Neural cell (in vitro differentiated cells): ENCODE results near the gene MXRA7.
A peak's percentile ranks its signal among the peaks of the same experiment; 100 is the strongest.

ENCODE experiments used
- CTCF ChIP-seq: fragments of 450-650 bp; IDR thresholded peaks from 2 replicates; pipeline ENCODE4 v1.5.1; 2014; ENCODE audit warnings: antibody characterized with exemption, mild to moderate bottlenecking, moderate library complexity; ENCODE audit not compliant: poor library complexity, severe bottlenecking
- EP300 ChIP-seq: fragments of 450-650 bp; conservative IDR thresholded peaks from 2 replicates; pipeline ENCODE4 v1.6.1; 2014; ENCODE audit warnings: antibody characterized with exemption, mild to moderate bottlenecking, moderate library complexity; ENCODE audit not compliant: poor library complexity, severe bottlenecking
- EZH2 ChIP-seq: fragments of 200-600, 300-800 bp; shearing (Covaris generic), sonication (generic); IDR thresholded peaks from 2 replicates; pipeline ENCODE4 v1.6.1; 2014; ENCODE audit warnings: antibody characterized with exemption, low read length, borderline replicate concordance, mild to moderate bottlenecking; ENCODE audit not compliant: insufficient read depth, poor library complexity, severe bottlenecking
- REST ChIP-seq: IDR thresholded peaks from 2 replicates; pipeline ENCODE4 v1.6.1; 2012; ENCODE audit warnings: borderline replicate concordance
- SMC3 ChIP-seq: fragments of 450-650 bp; conservative IDR thresholded peaks from 2 replicates; pipeline ENCODE4 v1.6.1; 2014; ENCODE audit warnings: antibody characterized with exemption, mild to moderate bottlenecking, moderate library complexity; ENCODE audit not compliant: poor library complexity

GRCh38 chr17:76726231-76726775, 15.5 kb upstream of the MXRA7 start, which contains the start of gene JMJD6:
- TF ChIP-seq CTCF (no peak), EZH2 (no peak), EP300 (peak; percentile 5), SMC3 (no peak), REST (peak; percentile 24)
